H1 (cell line): ENCODE measurements around the gene ITPKB. TPM values are rescaled to one million over a fixed set of nuclear protein-coding genes. Genes with fewer than 3 reads are reported as not detected.

Experiments used
- CTCF ChIA-PET: fragments of 300-600 bp; sonication (Branson Sonifier 250); formaldehyde crosslinking; loops from one replicate; lab custom pipeline; 2021; ENCODE audit not compliant: partially characterized antibody; lab: Charles Lee
- POLR2A ChIA-PET: fragments of 300-600 bp; sonication (Branson Sonifier 250); formaldehyde crosslinking; loops from one replicate; lab custom pipeline; 2021; ENCODE audit warnings: inconsistent platforms; ENCODE audit not compliant: partially characterized antibody; lab: Charles Lee
- DNase-seq, 2 experiments: peaks; one replicate each; pipeline versions ENCODE4 v3.0.0 to v3.0.0-alpha.2; 2010 to 2022; ENCODE audit warnings: low spot score in 2 of 2, low read depth in 1 of 2, mixed read lengths in 1 of 2
- FAIRE-seq: peaks from 2 replicates; lab custom pipeline; 2011; peaks lifted over from hg19 to GRCh38; lab: Jason Lieb, UNC
- H2AFZ ChIP-seq: 2 replicates; pipeline ENCODE4 v1.8.1; 2012; ENCODE audit warnings: low read length, inconsistent platforms
- H2AK5ac ChIP-seq: 2 replicates; pipeline ENCODE4 v1.6.1; 2013; ENCODE audit warnings: low read depth, low read length
- H2BK120ac ChIP-seq: replicated peaks from 2 replicates; pipeline ENCODE3; 2013; ENCODE audit warnings: low read depth, low read length, inconsistent platforms
- H2BK12ac ChIP-seq: 2 replicates; pipeline ENCODE4 v1.6.1; 2013; ENCODE audit warnings: low read depth, low read length
- H2BK15ac ChIP-seq: 2 replicates; pipeline ENCODE4 v1.6.1; 2013; ENCODE audit warnings: low read length
- H2BK20ac ChIP-seq: 2 replicates; pipeline ENCODE4 v1.6.1; 2013; ENCODE audit warnings: low read length
- H2BK5ac ChIP-seq: 2 replicates; pipeline ENCODE4 v1.6.1; 2013; ENCODE audit warnings: low read depth, low read length
- H3K14ac ChIP-seq: 2 replicates; pipeline ENCODE4 v1.6.1; 2013; ENCODE audit warnings: inconsistent platforms; ENCODE audit not compliant: insufficient read length
- H3K18ac ChIP-seq: 2 replicates; pipeline ENCODE4 v1.6.1; 2013; ENCODE audit warnings: low read length; ENCODE audit errors: extremely low read depth
- H3K23ac ChIP-seq: 2 replicates; pipeline ENCODE4 v1.6.1; 2013; ENCODE audit warnings: inconsistent platforms; ENCODE audit not compliant: insufficient read length
- H3K23me2 ChIP-seq: 2 replicates; pipeline ENCODE4 v1.6.1; 2013; ENCODE audit warnings: low read depth, low read length
- H3K27ac ChIP-seq: 2 replicates; pipeline ENCODE4 v1.6.1; 2011; ENCODE audit warnings: low read depth, low read length, inconsistent platforms
- H3K27me3 ChIP-seq, 4 experiments: replicated peaks in 1 of 4; 1 replicate in 1 of 4; 2 replicates in 3 of 4; pipeline versions ENCODE4 v1.6.1 to v1.8.1; 2011 to 2013; ENCODE audit warnings: low read length in 3 of 4, mild to moderate bottlenecking in 3 of 4, inconsistent platforms in 2 of 4, mixed read lengths in 2 of 4, moderate library complexity in 1 of 4; ENCODE audit not compliant: control insufficient read depth in 3 of 4, insufficient read depth in 3 of 4; ENCODE audit errors: extremely low read depth in 1 of 4
- H3K36me3 ChIP-seq, 4 experiments: 2 replicates each; pipeline versions ENCODE4 v1.6.1 to v1.8.1; 2011 to 2013; ENCODE audit warnings: mild to moderate bottlenecking in 4 of 4, low read length in 3 of 4, moderate library complexity in 2 of 4, control low read depth in 1 of 4, inconsistent platforms in 1 of 4; ENCODE audit not compliant: insufficient read depth in 4 of 4, control insufficient read depth in 2 of 4
- H3K4ac ChIP-seq: replicated peaks from 2 replicates; pipeline ENCODE3; 2013; ENCODE audit warnings: low read length, low read depth, mixed read lengths, inconsistent platforms; ENCODE audit not compliant: insufficient read length
- H3K4me1 ChIP-seq, 4 experiments: replicated peaks in 1 of 4; 1 replicate in 1 of 4; 2 replicates in 3 of 4; pipeline versions ENCODE4 v1.6.1 to v1.8.1; 2011 to 2013; ENCODE audit warnings: low read length in 3 of 4, inconsistent platforms in 2 of 4, mixed read lengths in 1 of 4; ENCODE audit not compliant: insufficient read depth in 4 of 4, control insufficient read depth in 3 of 4
- H3K4me2 ChIP-seq, 2 experiments: 2 replicates each; pipeline versions ENCODE4 v1.6.1 to v1.8.1; 2011 to 2013; ENCODE audit warnings: low read depth in 2 of 2, low read length in 2 of 2, control low read depth in 1 of 2, inconsistent platforms in 1 of 2, mild to moderate bottlenecking in 1 of 2; ENCODE audit not compliant: insufficient read depth in 1 of 2
- H3K4me3 ChIP-seq, 4 experiments: fragments of 200-600, 300-600 bp in 1 of 4; sonication (generic), shearing (Covaris generic), sonication (Bioruptor Twin) in 1 of 4; 2 replicates each; pipeline versions ENCODE4 v1.5.1 to v1.8.1; 2011 to 2016; ENCODE audit warnings: low read length in 4 of 4, low read depth in 3 of 4, control low read depth in 2 of 4, inconsistent platforms in 2 of 4, mild to moderate bottlenecking in 2 of 4, mixed read lengths in 1 of 4, moderate library complexity in 1 of 4; ENCODE audit not compliant: insufficient read depth in 2 of 4; ENCODE audit errors: extremely low read depth in 1 of 4
- H3K56ac ChIP-seq: replicated peaks from 2 replicates; pipeline ENCODE3; 2013; ENCODE audit warnings: low read depth, mild to moderate bottlenecking, mixed read lengths, low read length, inconsistent platforms; ENCODE audit not compliant: insufficient read length
- H3K79me1 ChIP-seq: 2 replicates; pipeline ENCODE4 v1.6.1; 2013; ENCODE audit warnings: low read depth, low read length, control low read depth
- H3K79me2 ChIP-seq, 2 experiments: 2 replicates each; pipeline versions ENCODE4 v1.6.1 to v1.8.1; 2012 to 2013; ENCODE audit warnings: low read length in 2 of 2, mild to moderate bottlenecking in 2 of 2, inconsistent platforms in 1 of 2; ENCODE audit not compliant: insufficient read depth in 2 of 2, control insufficient read depth in 1 of 2
- H3K9ac ChIP-seq, 4 experiments: replicated peaks in 1 of 4; 1 replicate in 1 of 4; 2 replicates in 3 of 4; pipeline versions ENCODE4 v1.6.1 to v1.8.1; 2011 to 2013; ENCODE audit warnings: low read depth in 3 of 4, low read length in 3 of 4, control low read depth in 2 of 4, mild to moderate bottlenecking in 2 of 4, moderate library complexity in 2 of 4, inconsistent platforms in 1 of 4; ENCODE audit errors: extremely low read depth in 1 of 4
- H3K9me3 ChIP-seq, 2 experiments: 2 replicates each; pipeline versions ENCODE4 v1.6.1 to v1.8.1; 2012 to 2013; ENCODE audit warnings: mild to moderate bottlenecking in 2 of 2, moderate library complexity in 2 of 2, control low read depth in 1 of 2, inconsistent platforms in 1 of 2, low read depth in 1 of 2, low read length in 1 of 2, mixed read lengths in 1 of 2; ENCODE audit not compliant: insufficient read depth in 2 of 2
- H4K20me1 ChIP-seq, 2 experiments: replicated peaks in 1 of 2; 2 replicates each; pipeline versions ENCODE3 to v1.8.1; 2011 to 2013; ENCODE audit warnings: inconsistent platforms in 2 of 2, low read length in 2 of 2, mild to moderate bottlenecking in 1 of 2; ENCODE audit not compliant: insufficient read depth in 2 of 2, control insufficient read depth in 1 of 2
- H4K5ac ChIP-seq: 2 replicates; pipeline ENCODE4 v1.6.1; 2013; ENCODE audit warnings: low read length, low read depth, mixed read lengths, inconsistent platforms; ENCODE audit not compliant: insufficient read length
- H4K8ac ChIP-seq: 2 replicates; pipeline ENCODE4 v1.8.0; 2013; ENCODE audit warnings: mild to moderate bottlenecking, moderate library complexity, low read length, inconsistent platforms; ENCODE audit not compliant: insufficient read depth; ENCODE audit errors: extremely low read depth
- H4K91ac ChIP-seq: replicated peaks from 2 replicates; pipeline ENCODE3; 2013; ENCODE audit warnings: low read length, mixed read lengths, inconsistent platforms; ENCODE audit not compliant: insufficient read length
- ATF3 ChIP-seq: IDR thresholded peaks from 2 replicates; pipeline ENCODE4 v1.6.1; 2011; ENCODE audit warnings: low read depth, mild to moderate bottlenecking, low read length; ENCODE audit not compliant: insufficient read depth
- BACH1 ChIP-seq: IDR thresholded peaks from 2 replicates; pipeline ENCODE4 v1.6.1; 2012; ENCODE audit warnings: low read length, improper control_type of control experiment
- E2F6 ChIP-seq: IDR thresholded peaks from 2 replicates; pipeline ENCODE4 v1.6.1; 2012; ENCODE audit warnings: inconsistent platforms
- GABPA ChIP-seq: IDR thresholded peaks from 2 replicates; pipeline ENCODE4 v1.6.1; 2011; ENCODE audit warnings: mild to moderate bottlenecking, low read length, moderate library complexity, borderline replicate concordance; ENCODE audit not compliant: insufficient read depth
- HDAC6 ChIP-seq: IDR thresholded peaks from one replicate; pipeline ENCODE4 v1.7.1; 2012; ENCODE audit warnings: low read depth, mild to moderate bottlenecking, inconsistent platforms, low read length, moderate library complexity
- JUN ChIP-seq: IDR thresholded peaks from 2 replicates; pipeline ENCODE4 v1.6.1; 2011; ENCODE audit warnings: low read depth, mild to moderate bottlenecking, improper control_type of control experiment, low read length
- JUND ChIP-seq: IDR thresholded peaks from 2 replicates; pipeline ENCODE4 v1.6.1; 2011; ENCODE audit warnings: mild to moderate bottlenecking, improper control_type of control experiment, low read length
- PHF8 ChIP-seq: fragments of 200-600 bp; sonication (generic); conservative IDR thresholded peaks from 2 replicates; pipeline ENCODE4 v1.7.1; 2012; ENCODE audit warnings: low read depth, mild to moderate bottlenecking, inconsistent platforms, low read length, moderate library complexity
- RFX5 ChIP-seq: IDR thresholded peaks from 2 replicates; pipeline ENCODE4 v1.6.1; 2011; ENCODE audit warnings: low read depth, low read length, improper control_type of control experiment, borderline replicate concordance
- SUZ12 ChIP-seq: fragments of 200-600 bp; sonication (generic); IDR thresholded peaks from 2 replicates; pipeline ENCODE4 v1.6.1; 2012; ENCODE audit warnings: mild to moderate bottlenecking, inconsistent platforms, low read length, moderate library complexity, mixed read lengths
- WGBS, 2 experiments: shearing (Covaris generic) in 1 of 2; methylation state at CpG; one replicate each; pipeline versions ENCODE4 v1.1.6 to v1.1.7; 2013 to 2015; ENCODE audit warnings: low lambda C conversion rate in 2 of 2, mixed read lengths in 2 of 2, inconsistent platforms in 1 of 2, low coverage in 1 of 2, missing lambda C conversion rate in 1 of 2; ENCODE audit not compliant: insufficient replicate concordance in 2 of 2, insufficient coverage in 1 of 2, insufficient read length in 1 of 2; ENCODE audit errors: extremely low coverage in 1 of 2, missing lambda C conversion rate in 1 of 2; 5-methylcytosine and 5-hydroxymethylcytosine counted together
- polyA plus RNA-seq, 7 experiments: library from polyadenylated mRNA; depleted of rRNA in 3 of 7; stranded (reverse) in 5 of 7; unstranded in 2 of 7; fragments of >200 nt in 5 of 7; fragments of 200-250 nt in 2 of 7; gene quantifications; 1 replicate in 5 of 7; 2 replicates in 1 of 7; 4 replicates in 1 of 7; pipeline versions ENCODE4 v1.2.1 to v1.2.3, GENCODE V29; 2011 to 2013; ENCODE audit warnings: missing spikeins in 2 of 7, mixed read lengths in 2 of 7
- total RNA-seq: library from RNA; stranded (reverse); fragmentation: NEBNext Ultra II Directional; extraction: Animal tissue kit (Norgen Biotek cat#: 25700); gene quantifications from 2 replicates; pipeline ENCODE4 v1.2.1, GENCODE V29; 2021

Gene ITPKB
- total and polyA plus RNA-seq, 2 of the 8 experiments (the other 6 are each of a cell fraction or from before 2014, with no cell fraction given), result 1.7 to 4.8 TPM

GRCh38 chr1:226709953-226710352 is 29.1 kb downstream of the ITPKB start:
- Histone ChIP-seq H4K20me1 (no peaks in the 10 kb centered on the region), H3K9ac (no peak overlapping the region), H2BK5ac (no peak overlapping the region), H3K27ac (no peak overlapping the region), H3K23ac (no peak overlapping the region), H3K9me3 (no peaks in the 10 kb centered on the region; a peak in 1 of 4 replicates), H3K14ac (no peak overlapping the region), H3K56ac (no peak overlapping the region), H3K18ac (no peak overlapping the region), H2BK15ac (no peak overlapping the region), H3K79me2 (no peaks in the 10 kb centered on the region), H3K23me2 (0 out of 2 replicates have a peak, but pooled peaks cover 2% of the 10 kb centered on the region), H3K4ac (no peak overlapping the region), H2AFZ (no peak overlapping the region), H3K4me1 (no peaks in the 10 kb centered on the region), H4K8ac (no peak overlapping the region), H2BK120ac (no peak overlapping the region), H3K4me3 (no peak overlapping the region), H3K4me2 (no peak overlapping the region), H4K5ac (no peak overlapping the region), H2BK12ac (no peak overlapping the region), H3K27me3 (no peaks in the 10 kb centered on the region), H2BK20ac (no peak overlapping the region), H3K79me1 (peaks cover 2% of the 10 kb centered on the region; the same call in 1 of the 2 replicates), H3K36me3 (no peaks in the 10 kb centered on the region), H2AK5ac (no peak overlapping the region), H4K91ac (no peak overlapping the region)
- DNase-seq (no peak), FAIRE-seq (no peak)
- POLR2A ChIA-PET, result interaction anchor here (1.5 kb wide), 1 partner anchor 30 kb away, joined by 3 read pairs; no protein-coding TSS in a partner anchor
- no peak for TF ChIP-seq PHF8
- no peak for TF ChIP-seq ATF3
- TF ChIP-seq HDAC6, result no peak
- no peak for TF ChIP-seq BACH1
- no peak for TF ChIP-seq GABPA
- no peak for TF ChIP-seq SUZ12
- TF ChIP-seq JUN, result no peak
- no peak for TF ChIP-seq E2F6
- no peak for TF ChIP-seq JUND
- TF ChIP-seq RFX5, result no peak
- 83% methylated on average over 4 of the region's 4 CpGs; no CpG with 5 or more reads in 1 of the 2 experiments for WGBS, 2 experiments
- CTCF ChIA-PET, result interaction anchor here (0.6 to 2.8 kb wide), 11 partner anchors 10 to 83 kb away, joined by 3 to 11 read pairs (median 4); no protein-coding TSS in a partner anchor
